ENCODE measurements around the gene OLFML2B.
"Not testable (repeated sequence)": the region's sequence is repeated elsewhere in the genome, so short reads cannot be mapped to it uniquely, and the experiment has no call there.

The OLFML2B gene

DNA sequence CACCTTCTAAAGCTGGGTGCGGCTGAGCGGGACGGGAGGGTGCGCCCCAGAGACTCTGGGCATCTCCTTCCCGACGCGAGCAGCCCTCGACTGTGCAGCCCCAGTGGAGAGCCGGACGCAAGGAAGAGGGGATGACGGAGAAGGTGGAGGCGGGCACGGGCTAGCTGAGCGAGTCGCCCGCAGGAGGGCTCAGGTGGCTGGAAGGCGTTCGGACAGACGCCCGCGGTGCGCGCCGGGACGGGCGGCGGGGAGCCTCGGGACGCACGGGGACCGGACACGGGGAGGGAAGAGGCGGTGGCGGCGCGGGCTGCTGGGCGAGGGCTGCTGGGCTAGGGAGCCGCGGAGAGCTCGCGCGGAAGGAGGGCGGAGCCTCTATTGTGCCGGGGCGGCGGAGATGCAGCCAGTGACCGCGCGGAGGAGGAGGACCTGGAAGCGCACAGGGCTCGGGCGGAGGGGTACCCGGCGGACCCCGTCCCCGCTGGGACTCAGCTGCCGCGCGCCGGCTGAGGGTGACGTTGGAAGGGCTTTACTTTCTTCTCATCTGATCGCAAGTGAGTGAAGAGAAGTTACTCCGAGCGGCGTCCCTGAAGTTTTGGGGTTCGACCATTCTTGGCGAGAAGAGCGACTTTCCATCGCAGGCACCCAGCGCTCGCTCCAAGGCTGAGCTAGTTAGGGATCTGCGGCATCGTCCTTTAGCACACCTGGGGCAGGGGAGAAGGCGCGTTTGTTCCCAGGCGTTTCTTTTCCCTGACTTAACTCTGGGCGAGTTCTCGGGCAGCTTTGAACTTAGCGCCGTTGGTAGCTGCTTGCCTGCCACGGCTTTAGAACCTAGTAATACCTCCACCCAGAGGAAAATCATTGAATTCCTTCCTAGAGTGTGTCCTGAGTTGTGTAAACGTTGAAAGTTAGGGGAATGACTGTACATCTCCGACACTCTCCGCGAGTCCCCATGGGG, at the start of gene OLFML2B:
Gene OLFML2B (minus strand): TSS at position 323 of the 955 bp plus-strand sequence. CDS start 439 bp downstream, outside the sequence.
- peak; percentile 18 to 46 for DNase-seq

- no peak for DNase-seq
Observed at GRCh38 chr1:162072740-162073139, 49.1 kb upstream of the OLFML2B start.

DNA sequence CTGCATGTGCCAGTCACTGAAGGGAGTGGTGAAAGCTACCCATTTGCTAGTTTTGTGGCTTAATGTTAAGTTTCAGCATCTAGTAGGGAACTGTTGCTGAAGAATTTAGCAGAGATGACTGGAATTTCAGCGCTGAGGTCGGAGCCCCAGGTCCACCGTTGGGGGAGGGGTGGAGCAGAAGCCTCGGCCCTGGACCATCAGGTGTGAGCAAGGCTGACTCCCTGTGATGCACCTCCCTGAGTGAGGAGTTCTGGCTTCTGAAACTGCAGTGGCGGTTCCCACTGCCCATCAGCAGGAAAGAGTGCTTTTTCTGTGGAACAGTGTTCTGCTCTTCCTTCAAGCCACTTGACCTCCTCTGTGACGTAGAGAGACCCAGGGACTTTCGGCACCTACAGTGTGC, 47.2 kb upstream of the OLFML2B start:
- no peak for DNase-seq

- no peak for DNase-seq
Observed at GRCh38 chr1:162070094-162070748, 46.6 kb upstream of the OLFML2B start.

- peak in 1 of 2 donors; percentile 22 for DNase-seq
Observed at GRCh38 chr1:162069334-162070093, 45.8 kb upstream of the OLFML2B start, which contains the start of gene NOS1AP. TSS of gene NOS1AP (plus strand) at chr1:162069691. CDS start at chr1:162070178, 487 bp downstream.

- no peak for DNase-seq
Observed at GRCh38 chr1:162068301-162068700, 44.6 kb upstream of the OLFML2B start.

GRCh38 chr1:162067466-162067865, 43.8 kb upstream of the OLFML2B start:
- no peak for DNase-seq

- not testable (repeated sequence) for DNase-seq
Observed at GRCh38 chr1:162066836-162067235, 43.2 kb upstream of the OLFML2B start.

DNA sequence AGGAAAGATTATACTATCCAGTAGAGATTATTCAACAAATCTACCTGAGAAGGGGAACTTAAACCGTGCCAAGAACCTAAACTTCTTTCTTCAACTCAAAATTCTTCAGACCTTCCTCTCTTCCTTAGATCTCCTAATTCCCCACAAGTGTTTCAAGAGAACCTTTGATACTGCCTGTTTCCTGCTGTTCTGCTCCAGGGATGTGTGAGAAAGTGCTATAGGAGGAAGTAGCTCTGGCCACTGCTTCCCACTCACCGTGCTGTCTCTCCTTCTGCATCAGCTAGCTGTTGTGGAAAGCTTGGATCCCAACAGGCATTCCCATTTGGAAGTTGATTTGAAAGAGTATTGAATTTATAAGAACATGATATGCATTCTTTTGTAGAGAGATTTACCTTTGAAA, 41.3 kb upstream of the OLFML2B start:
- no peak for DNase-seq

DNA sequence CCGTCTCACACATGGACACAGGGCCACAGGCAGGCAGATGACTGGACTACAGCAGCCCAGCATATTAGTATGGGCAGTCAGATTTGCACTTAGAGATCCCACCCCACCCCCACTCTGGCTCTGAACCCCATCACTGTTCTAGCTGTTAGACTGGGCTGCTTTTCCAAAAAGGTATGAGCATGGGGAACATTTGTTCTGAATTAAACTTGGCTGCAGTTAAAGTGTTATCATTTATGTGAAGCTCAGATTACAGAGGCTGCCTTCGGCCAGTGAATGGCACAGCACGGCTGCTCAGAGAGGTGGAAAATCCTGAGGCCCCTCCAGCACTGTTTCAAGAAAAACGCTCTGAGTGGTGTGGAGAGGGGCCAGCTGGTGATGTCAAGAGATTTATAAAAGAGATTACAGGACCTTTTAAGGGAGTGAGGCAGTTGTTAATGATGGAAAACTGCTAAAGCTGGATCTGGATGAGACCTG, 38.9 kb upstream of the OLFML2B start:
- DNase-seq, result no peak

- DNase-seq, result no peak
Observed at GRCh38 chr1:162060314-162060713, 36.6 kb upstream of the OLFML2B start.

DNA sequence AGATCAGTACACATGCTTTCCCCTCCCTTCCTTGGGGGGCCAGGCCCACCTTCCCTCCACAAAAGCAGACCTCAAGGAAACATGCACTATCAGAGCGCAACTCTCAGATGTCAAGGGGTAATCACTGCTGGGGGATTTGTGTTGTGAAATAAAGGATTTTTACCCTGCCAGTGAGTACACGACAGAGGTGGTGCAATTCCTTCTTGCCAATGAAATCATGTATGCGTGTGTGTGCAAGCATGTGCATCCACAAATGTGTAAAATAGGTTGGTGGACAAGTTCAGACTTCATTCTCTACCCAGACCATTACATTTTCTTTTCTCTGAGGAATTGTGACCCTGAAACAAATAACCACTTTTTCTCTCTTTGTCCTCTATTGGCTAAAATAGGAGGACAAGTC, 36.1 kb upstream of the OLFML2B start:
- DNase-seq, result no peak

- DNase-seq, result no peak
Observed at GRCh38 chr1:162056579-162056978, 32.9 kb upstream of the OLFML2B start.

DNA sequence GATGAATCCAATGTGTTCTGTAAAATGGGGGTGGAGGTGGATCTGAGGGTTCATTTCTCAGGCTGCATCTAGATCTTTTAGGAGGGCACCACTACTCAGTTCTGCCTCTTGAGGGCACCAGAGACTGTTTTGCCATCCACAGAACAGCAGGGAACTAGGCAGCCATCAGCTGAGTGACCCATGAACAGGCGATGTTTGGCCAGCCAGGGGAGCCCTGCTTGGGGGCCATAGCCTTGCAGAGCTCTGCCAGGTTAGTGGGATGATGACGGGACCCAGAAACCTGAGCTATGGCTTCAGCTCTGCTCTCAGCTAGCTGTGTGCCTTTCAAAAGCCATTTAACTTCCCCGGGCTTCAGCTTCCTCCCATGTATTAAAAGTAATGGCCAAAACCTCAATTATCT, 32.4 kb upstream of the OLFML2B start:
- DNase-seq, result no peak

GRCh38 chr1:162055062-162055461, 31.4 kb upstream of the OLFML2B start:
- no peak for DNase-seq

DNA sequence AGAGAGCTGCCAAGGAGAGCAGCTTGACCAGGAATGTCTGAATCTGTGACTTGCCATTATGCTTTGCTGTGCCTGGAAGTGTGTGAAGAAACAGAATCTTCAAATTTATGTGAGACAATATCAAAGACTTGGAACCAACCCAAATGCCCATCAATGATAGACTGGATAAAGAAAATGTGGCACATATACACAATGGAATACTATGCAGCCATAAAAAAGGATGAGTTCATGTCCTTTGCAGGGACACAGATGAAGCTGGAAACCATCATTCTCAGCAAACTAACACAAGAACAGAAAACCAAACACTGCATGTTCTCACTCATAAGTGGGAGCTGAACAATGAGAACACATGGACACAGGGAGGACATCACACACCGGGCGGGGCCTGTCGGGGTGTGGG, 30.3 kb upstream of the OLFML2B start:
- DNase-seq, result not testable (repeated sequence)

- no peak for DNase-seq
Observed at GRCh38 chr1:162046921-162047320, 23.3 kb upstream of the OLFML2B start.

DNA sequence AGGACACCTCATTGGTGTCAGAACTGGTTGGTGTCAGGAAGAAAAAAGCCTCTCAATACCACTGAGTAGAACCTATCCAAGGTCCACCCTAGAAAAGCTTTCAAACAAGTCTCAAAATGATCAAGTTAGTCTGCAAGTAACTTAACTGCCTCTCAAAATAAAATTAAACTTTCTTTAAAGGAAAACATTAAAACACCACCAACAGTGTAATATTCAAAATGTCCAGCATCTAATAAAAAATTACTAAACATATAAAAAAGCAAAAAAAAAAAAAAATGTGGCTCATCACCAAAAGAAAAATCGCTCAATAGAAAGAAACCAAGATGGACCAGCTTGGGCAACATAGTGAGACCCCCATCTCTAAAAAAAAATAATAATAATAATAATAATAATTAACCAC, 18.7 kb upstream of the OLFML2B start:
- no peak for DNase-seq

- peak in 1 of 2 donors; percentile 7 for DNase-seq
Observed at GRCh38 chr1:162040657-162041056, 17.0 kb upstream of the OLFML2B start.

DNA sequence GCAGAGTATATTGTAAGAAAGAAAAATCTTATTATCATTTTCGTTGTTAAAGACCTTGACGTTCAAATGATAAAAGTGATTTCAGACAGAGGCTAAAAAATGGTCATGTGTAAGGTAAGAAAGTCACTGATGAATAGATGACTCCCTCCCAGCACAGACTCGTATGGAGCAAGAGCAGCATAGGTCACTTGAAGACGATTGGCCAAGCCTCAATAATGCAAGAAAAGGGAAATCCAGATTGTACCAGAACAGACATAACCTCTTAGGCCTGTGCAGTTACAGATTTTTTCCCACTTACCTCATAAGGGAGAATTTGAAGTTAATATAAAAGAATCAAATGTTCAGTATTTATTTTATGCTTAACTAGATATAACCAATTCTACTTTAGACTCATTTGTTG, 16.3 kb upstream of the OLFML2B start:
- DNase-seq, result no peak

DNA sequence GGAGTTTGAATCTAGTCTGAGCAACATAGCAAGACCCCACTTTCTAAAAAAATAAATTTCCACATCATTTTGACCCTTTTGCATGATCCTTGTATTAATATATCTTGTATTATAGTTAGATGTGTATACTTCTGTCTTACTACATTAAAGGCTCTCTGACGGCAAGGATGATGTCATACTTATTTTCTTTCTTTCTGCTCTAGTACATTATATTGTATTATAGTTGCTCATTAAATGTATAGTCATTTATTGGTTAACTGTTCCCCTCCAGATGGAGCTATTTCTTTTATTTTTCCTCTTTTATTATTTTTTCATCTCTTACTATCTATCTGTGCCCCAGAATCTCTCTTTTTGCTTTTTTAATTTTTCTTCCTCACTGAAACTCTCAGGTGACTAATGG, 15.0 kb upstream of the OLFML2B start:
- no peak for DNase-seq

DNA sequence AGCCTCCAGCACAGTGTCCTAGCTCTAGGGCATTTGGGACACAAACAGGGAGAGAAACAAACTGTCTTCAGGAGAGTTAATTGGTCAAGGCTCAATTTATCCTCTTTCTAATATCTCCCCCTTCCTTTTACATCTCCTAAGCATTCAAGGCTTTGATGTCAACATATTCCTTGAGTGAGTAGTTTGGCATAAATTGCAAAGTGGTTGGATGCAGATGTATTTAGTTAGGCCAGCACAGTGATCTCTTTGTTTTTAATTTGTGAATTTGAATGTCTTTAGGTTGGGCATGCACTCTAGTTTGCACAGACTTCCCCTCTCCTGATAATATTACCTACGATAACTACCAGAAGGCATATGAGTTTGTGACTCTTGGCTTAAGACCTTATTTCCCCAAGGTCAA, 12.5 kb upstream of the OLFML2B start:
- DNase-seq, result no peak

GRCh38 chr1:162035241-162035640, 11.6 kb upstream of the OLFML2B start:
- DNase-seq, result no peak

Measured in bone marrow (tissue), 2 donors.